ENCODE data around the gene LDLRAD3. TPM values are rescaled to one million over a fixed set of nuclear protein-coding genes. Genes with fewer than 3 reads are reported as not detected.
A peak's percentile ranks its signal among the peaks of the same experiment; 100 is the strongest.

The LDLRAD3 gene
- total and polyA plus RNA-seq, 4 donors, result 2.3 to 19.6 (median 10.8) TPM

- H3K9me3 ChIP-seq (ENCODE audit: control insufficient read depth, low read length), result no peaks in the 10 kb centered on the region
- ATAC-seq (ENCODE audit: low FRiP score), result no peak
- H3K27ac ChIP-seq (ENCODE audit: low read depth in 1 of 2, low read length in 2 of 2), result no peak overlapping the region
- no peak overlapping the region for H3K4me3 ChIP-seq (ENCODE audit: low read length in 2 of 2)
- 85 to 92% methylated on average over 2 of the region's 2 CpGs for WGBS, 2 donors
- H3K4me1 ChIP-seq (ENCODE audit: control insufficient read depth in 1 of 2, insufficient read depth in 2 of 2, low read length in 2 of 2), result no peaks in the 10 kb centered on the region
- intact Hi-C loops (cut with DNase I), result no loop called here
- no peak for DNase-seq
- no peaks in the 10 kb centered on the region for H3K27me3 ChIP-seq (ENCODE audit: control insufficient read depth in 1 of 2, insufficient read depth in 2 of 2, low read length in 1 of 2)
- H3K36me3 ChIP-seq (ENCODE audit: control insufficient read depth in 1 of 2, insufficient read depth in 2 of 2, low read length in 1 of 2), result no peaks in the 10 kb centered on the region
Observed at GRCh38 chr11:36141956-36142355, 198.1 kb downstream of the LDLRAD3 start.

DNA sequence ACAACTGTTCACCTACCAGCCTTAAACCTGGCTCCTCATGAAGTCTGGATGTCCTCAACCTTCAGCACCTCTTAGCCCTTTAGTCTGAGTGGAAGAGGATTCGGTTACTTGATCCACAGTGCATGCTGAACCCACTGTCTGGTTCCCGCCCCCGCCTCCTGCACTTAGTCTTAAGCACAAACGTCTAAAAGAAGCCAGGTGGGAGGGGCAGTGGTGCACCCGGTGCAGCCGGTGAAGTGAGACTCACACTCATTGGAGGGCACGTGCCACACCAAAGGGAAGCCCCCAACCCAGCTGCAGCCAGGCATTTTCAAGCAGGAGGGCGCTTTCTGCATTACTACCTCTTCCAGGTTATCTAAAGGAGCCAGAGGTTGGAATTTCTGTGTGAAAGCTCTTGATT, 198.6 kb downstream of the LDLRAD3 start:
- H3K4me1 ChIP-seq (ENCODE audit: control insufficient read depth in 1 of 2, insufficient read depth in 2 of 2, low read length in 2 of 2), result no peaks in the 10 kb centered on the region
- DNase-seq, result no peak
- no peak overlapping the region for H3K27ac ChIP-seq (ENCODE audit: low read depth in 1 of 2, low read length in 2 of 2)
- H3K4me3 ChIP-seq (ENCODE audit: low read length in 2 of 2), result no peak overlapping the region
- H3K9me3 ChIP-seq (ENCODE audit: control insufficient read depth, low read length), result no peaks in the 10 kb centered on the region
- intact Hi-C loops (cut with DNase I), result no loop called here
- no peaks in the 10 kb centered on the region for H3K27me3 ChIP-seq (ENCODE audit: control insufficient read depth in 1 of 2, insufficient read depth in 2 of 2, low read length in 1 of 2)
- WGBS, 2 donors, result 68 to 71% methylated on average over 8 of the region's 8 CpGs
- no peaks in the 10 kb centered on the region for H3K36me3 ChIP-seq (ENCODE audit: control insufficient read depth in 1 of 2, insufficient read depth in 2 of 2, low read length in 1 of 2)
- no peak for ATAC-seq (ENCODE audit: low FRiP score)

DNA sequence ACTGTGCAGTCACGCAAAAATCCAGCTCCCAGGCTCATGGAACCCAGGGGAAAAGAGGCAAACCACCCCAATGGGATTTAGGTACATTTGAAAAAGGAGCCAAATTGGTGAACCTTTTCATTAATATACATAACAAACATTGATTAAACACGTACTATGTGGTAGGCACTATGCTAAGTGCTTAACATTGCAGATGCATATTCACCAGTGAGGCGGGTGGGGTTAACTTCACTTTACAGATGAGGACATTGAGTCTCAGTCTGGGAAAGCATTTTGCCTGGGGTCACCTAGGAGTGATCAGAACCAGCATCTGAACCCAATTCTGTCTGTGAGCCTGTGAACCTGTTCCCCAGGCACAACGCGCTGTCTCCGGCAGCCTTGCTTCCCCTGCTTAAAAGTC, 199.0 kb downstream of the LDLRAD3 start:
- intact Hi-C loops (cut with DNase I), result no loop called here
- H3K4me3 ChIP-seq (ENCODE audit: low read length in 2 of 2), result no peak overlapping the region
- no peaks in the 10 kb centered on the region for H3K9me3 ChIP-seq (ENCODE audit: control insufficient read depth, low read length)
- H3K36me3 ChIP-seq (ENCODE audit: control insufficient read depth in 1 of 2, insufficient read depth in 2 of 2, low read length in 1 of 2), result no peaks in the 10 kb centered on the region
- H3K27ac ChIP-seq (ENCODE audit: low read depth in 1 of 2, low read length in 2 of 2), result no peak overlapping the region
- 97 to 98% methylated on average over 6 of the region's 6 CpGs for WGBS, 2 donors
- H3K4me1 ChIP-seq (ENCODE audit: control insufficient read depth in 1 of 2, insufficient read depth in 2 of 2, low read length in 2 of 2), result no peaks in the 10 kb centered on the region
- no peak for DNase-seq
- no peaks in the 10 kb centered on the region for H3K27me3 ChIP-seq (ENCODE audit: control insufficient read depth in 1 of 2, insufficient read depth in 2 of 2, low read length in 1 of 2)
- no peak for ATAC-seq (ENCODE audit: low FRiP score)

- 56 to 64% methylated on average over 5 of the region's 5 CpGs for WGBS, 2 donors
- no peaks in the 10 kb centered on the region for H3K27me3 ChIP-seq (ENCODE audit: control insufficient read depth in 1 of 2, insufficient read depth in 2 of 2, low read length in 1 of 2)
- no peaks in the 10 kb centered on the region for H3K9me3 ChIP-seq (ENCODE audit: control insufficient read depth, low read length)
- intact Hi-C loops (cut with DNase I), result no loop called here
- no peaks in the 10 kb centered on the region for H3K4me1 ChIP-seq (ENCODE audit: control insufficient read depth in 1 of 2, insufficient read depth in 2 of 2, low read length in 2 of 2)
- ATAC-seq (ENCODE audit: low FRiP score) (no peak), DNase-seq (no peak)
- no peaks in the 10 kb centered on the region for H3K36me3 ChIP-seq (ENCODE audit: control insufficient read depth in 1 of 2, insufficient read depth in 2 of 2, low read length in 1 of 2)
- no peak overlapping the region for H3K27ac ChIP-seq (ENCODE audit: low read depth in 1 of 2, low read length in 2 of 2)
- no peak overlapping the region for H3K4me3 ChIP-seq (ENCODE audit: low read length in 2 of 2)
Observed at GRCh38 chr11:36146437-36146836, 202.6 kb downstream of the LDLRAD3 start.

DNA sequence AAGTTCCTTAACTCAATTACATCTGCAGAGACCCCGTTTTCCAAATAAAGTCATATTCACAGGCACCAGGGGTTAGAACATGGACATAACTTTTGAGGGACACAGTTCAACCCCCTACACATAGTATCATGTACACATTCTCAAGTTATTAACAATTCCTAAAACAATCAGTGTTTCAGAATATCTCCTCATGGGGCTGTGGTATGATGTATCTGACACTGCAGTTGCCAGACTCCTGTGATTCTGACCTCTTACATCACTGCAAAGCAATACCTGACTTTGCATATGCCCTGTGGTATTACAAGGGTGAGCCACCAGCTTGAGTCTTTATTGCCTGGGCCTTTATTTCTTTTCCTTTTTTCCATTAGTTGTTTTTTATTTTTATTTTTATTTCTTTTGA, 203.6 kb downstream of the LDLRAD3 start:
- Histone ChIP-seq H3K9me3 (ENCODE audit: control insufficient read depth, low read length) (no peaks in the 10 kb centered on the region), H3K4me3 (ENCODE audit: low read length in 2 of 2) (no peak overlapping the region), H3K27me3 (ENCODE audit: control insufficient read depth in 1 of 2, insufficient read depth in 2 of 2, low read length in 1 of 2) (no peaks in the 10 kb centered on the region), H3K4me1 (ENCODE audit: control insufficient read depth in 1 of 2, insufficient read depth in 2 of 2, low read length in 2 of 2) (no peaks in the 10 kb centered on the region), H3K36me3 (ENCODE audit: control insufficient read depth in 1 of 2, insufficient read depth in 2 of 2, low read length in 1 of 2) (no peaks in the 10 kb centered on the region), H3K27ac (ENCODE audit: low read depth in 1 of 2, low read length in 2 of 2) (no peak overlapping the region)
- intact Hi-C loops (cut with DNase I), result no loop called here
- DNase-seq, result no peak
- 46 to 48% methylated on average over 1 of the region's 1 CpG for WGBS, 2 donors
- ATAC-seq (ENCODE audit: low FRiP score), result no peak

DNA sequence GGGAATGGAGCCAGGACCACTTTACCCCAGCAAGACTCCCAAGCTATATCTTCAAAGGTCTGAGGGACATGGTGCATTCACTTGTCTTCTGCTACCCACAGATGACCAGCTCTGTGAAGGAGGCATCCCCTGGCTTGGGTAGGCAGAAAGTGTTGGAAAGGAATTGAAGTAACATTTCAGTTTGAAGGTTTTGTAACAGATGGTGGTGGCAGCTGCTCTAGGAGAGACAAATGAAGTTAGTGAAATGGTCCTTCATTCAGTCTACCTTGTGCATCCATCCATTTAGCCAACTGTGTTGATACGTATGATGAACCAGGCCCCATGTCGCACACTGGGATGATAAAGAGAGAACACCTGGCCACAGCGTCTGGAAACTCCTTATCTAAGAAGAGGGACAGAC, 204.8 kb downstream of the LDLRAD3 start:
- no peak for ATAC-seq (ENCODE audit: low FRiP score)
- WGBS, 2 donors, result 95 to 97% methylated on average over 3 of the region's 3 CpGs
- H3K36me3 ChIP-seq (ENCODE audit: control insufficient read depth in 1 of 2, insufficient read depth in 2 of 2, low read length in 1 of 2), result no peaks in the 10 kb centered on the region
- intact Hi-C loops (cut with DNase I), result no loop called here
- H3K9me3 ChIP-seq (ENCODE audit: control insufficient read depth, low read length), result no peaks in the 10 kb centered on the region
- H3K4me3 ChIP-seq (ENCODE audit: low read length in 2 of 2), result no peak overlapping the region
- no peaks in the 10 kb centered on the region for H3K4me1 ChIP-seq (ENCODE audit: control insufficient read depth in 1 of 2, insufficient read depth in 2 of 2, low read length in 2 of 2)
- DNase-seq, result no peak
- H3K27me3 ChIP-seq (ENCODE audit: control insufficient read depth in 1 of 2, insufficient read depth in 2 of 2, low read length in 1 of 2), result no peaks in the 10 kb centered on the region
- no peak overlapping the region for H3K27ac ChIP-seq (ENCODE audit: low read depth in 1 of 2, low read length in 2 of 2)

GRCh38 chr11:36149538-36150242, 205.8 kb downstream of the LDLRAD3 start:
- DNase-seq (peak; percentile 65 to 82), ATAC-seq (ENCODE audit: low FRiP score) (peak; percentile 88)
- H3K9me3 ChIP-seq (ENCODE audit: control insufficient read depth, low read length), result no peaks in the 10 kb centered on the region
- H3K36me3 ChIP-seq (ENCODE audit: control insufficient read depth in 1 of 2, insufficient read depth in 2 of 2, low read length in 1 of 2), result no peaks in the 10 kb centered on the region
- no peaks in the 10 kb centered on the region for H3K27me3 ChIP-seq (ENCODE audit: control insufficient read depth in 1 of 2, insufficient read depth in 2 of 2, low read length in 1 of 2)
- 47 to 51% methylated on average over 8 of the region's 8 CpGs for WGBS, 2 donors
- no peaks in the 10 kb centered on the region for H3K4me1 ChIP-seq (ENCODE audit: control insufficient read depth in 1 of 2, insufficient read depth in 2 of 2, low read length in 2 of 2)
- no peak overlapping the region for H3K4me3 ChIP-seq (ENCODE audit: low read length in 2 of 2)
- H3K27ac ChIP-seq (ENCODE audit: low read depth in 1 of 2, low read length in 2 of 2), result no peak overlapping the region
- intact Hi-C loops (cut with DNase I), result no loop called here

DNA sequence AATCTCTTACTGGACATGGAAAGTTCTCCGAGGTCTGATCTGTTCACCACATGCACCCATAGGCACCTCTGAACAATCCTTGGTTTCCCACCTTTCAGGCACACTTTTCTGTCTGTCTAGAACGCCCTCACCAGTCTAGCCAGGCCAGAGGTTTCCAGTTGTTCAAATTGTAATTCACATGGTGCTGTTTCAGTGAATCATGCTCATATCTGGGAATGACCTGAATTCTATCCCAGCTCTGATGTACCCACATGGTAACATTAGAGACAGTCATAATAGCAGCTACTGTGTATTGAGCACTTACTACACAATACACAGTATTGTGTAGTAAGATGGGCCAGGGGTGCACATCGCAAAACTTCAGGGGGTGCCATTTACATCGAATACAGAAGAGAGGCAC, 207.1 kb downstream of the LDLRAD3 start:
- H3K4me3 ChIP-seq (ENCODE audit: low read length in 2 of 2), result no peak overlapping the region
- no peaks in the 10 kb centered on the region for H3K27me3 ChIP-seq (ENCODE audit: control insufficient read depth in 1 of 2, insufficient read depth in 2 of 2, low read length in 1 of 2)
- no peaks in the 10 kb centered on the region for H3K36me3 ChIP-seq (ENCODE audit: control insufficient read depth in 1 of 2, insufficient read depth in 2 of 2, low read length in 1 of 2)
- no peak overlapping the region for H3K27ac ChIP-seq (ENCODE audit: low read depth in 1 of 2, low read length in 2 of 2)
- ATAC-seq (ENCODE audit: low FRiP score) (no peak), DNase-seq (no peak)
- no peaks in the 10 kb centered on the region for H3K4me1 ChIP-seq (ENCODE audit: control insufficient read depth in 1 of 2, insufficient read depth in 2 of 2, low read length in 2 of 2)
- H3K9me3 ChIP-seq (ENCODE audit: control insufficient read depth, low read length), result no peaks in the 10 kb centered on the region
- 97% methylated on average over 4 of the region's 4 CpGs for WGBS, 2 donors
- intact Hi-C loops (cut with DNase I), result no loop called here

GRCh38 chr11:36151933-36152580, 208.2 kb downstream of the LDLRAD3 start:
- 95 to 96% methylated on average over 7 of the region's 7 CpGs for WGBS, 2 donors

More at GRCh38 chr11:36151933-36152580, 208.2 kb downstream of the LDLRAD3 start:
- Histone ChIP-seq H3K4me3 (ENCODE audit: low read length in 2 of 2) (no peak overlapping the region), H3K4me1 (ENCODE audit: control insufficient read depth in 1 of 2, insufficient read depth in 2 of 2, low read length in 2 of 2) (no peaks in the 10 kb centered on the region), H3K36me3 (ENCODE audit: control insufficient read depth in 1 of 2, insufficient read depth in 2 of 2, low read length in 1 of 2) (no peaks in the 10 kb centered on the region), H3K27ac (ENCODE audit: low read depth in 1 of 2, low read length in 2 of 2) (no peak overlapping the region), H3K9me3 (ENCODE audit: control insufficient read depth, low read length) (no peaks in the 10 kb centered on the region), H3K27me3 (ENCODE audit: control insufficient read depth in 1 of 2, insufficient read depth in 2 of 2, low read length in 1 of 2) (no peaks in the 10 kb centered on the region)
- DNase-seq (no peak), ATAC-seq (ENCODE audit: low FRiP score) (no peak)
- intact Hi-C loops (cut with DNase I), result no loop called here
